H9 (cell line): Measurements from ENCODE around the gene RNF214. TPM values are rescaled to one million over a fixed set of nuclear protein-coding genes. Genes with fewer than 3 reads are reported as not detected.

Experiments used
- DNase-seq: peaks from one replicate; pipeline ENCODE4 v3.0.0-alpha.2; 2017
- H2AFZ ChIP-seq: one replicate; pipeline ENCODE4 v1.6.1; 2013; ENCODE audit warnings: mild to moderate bottlenecking, low read length, control low read depth, moderate library complexity
- H2AK5ac ChIP-seq: 2 replicates; pipeline ENCODE4 v1.6.1; 2013; ENCODE audit warnings: low read length, control low read depth, mixed read lengths; ENCODE audit not compliant: insufficient read length
- H2BK120ac ChIP-seq: one replicate; pipeline ENCODE4 v1.6.1; 2013; ENCODE audit warnings: low read depth, mild to moderate bottlenecking, low read length, control low read depth, inconsistent platforms; ENCODE audit not compliant: poor library complexity, severe bottlenecking
- H2BK12ac ChIP-seq: 2 replicates; pipeline ENCODE4 v1.6.1; 2013; ENCODE audit warnings: low read length, control low read depth, mixed read lengths, low read depth; ENCODE audit not compliant: insufficient read length
- H2BK15ac ChIP-seq: 2 replicates; pipeline ENCODE4 v1.6.1; 2013; ENCODE audit warnings: low read depth, low read length, control low read depth
- H2BK20ac ChIP-seq: one replicate; pipeline ENCODE4 v1.6.1; 2013; ENCODE audit warnings: low read depth, mild to moderate bottlenecking, low read length, control low read depth, inconsistent platforms; ENCODE audit not compliant: poor library complexity, severe bottlenecking
- H2BK5ac ChIP-seq: 2 replicates; pipeline ENCODE4 v1.6.1; 2013; ENCODE audit warnings: low read length, control low read depth, mixed read lengths; ENCODE audit not compliant: insufficient read length
- H3K14ac ChIP-seq: 2 replicates; pipeline ENCODE4 v1.6.1; 2013; ENCODE audit warnings: low read length, control low read depth; ENCODE audit not compliant: insufficient read depth
- H3K18ac ChIP-seq: 2 replicates; pipeline ENCODE4 v1.6.1; 2013; ENCODE audit warnings: low read depth, mild to moderate bottlenecking, mixed read lengths, low read length, control low read depth; ENCODE audit not compliant: insufficient read length
- H3K23ac ChIP-seq: 2 replicates; pipeline ENCODE4 v1.6.1; 2013; ENCODE audit warnings: low read length, control low read depth, mixed read lengths, low read depth; ENCODE audit not compliant: insufficient read length
- H3K23me2 ChIP-seq: 2 replicates; pipeline ENCODE4 v1.6.1; 2013; ENCODE audit warnings: low read depth, mild to moderate bottlenecking, mixed read lengths, low read length, control low read depth; ENCODE audit not compliant: insufficient read length, poor library complexity, severe bottlenecking
- H3K27ac ChIP-seq: 2 replicates; pipeline ENCODE4 v1.5.1; 2013; ENCODE audit warnings: low read length, control low read depth, mixed read lengths, low read depth; ENCODE audit not compliant: insufficient read length
- H3K27me3 ChIP-seq: 2 replicates; pipeline ENCODE4 v1.6.1; 2013; ENCODE audit warnings: low read length, control low read depth, inconsistent platforms; ENCODE audit not compliant: insufficient read depth
- H3K4ac ChIP-seq: 2 replicates; pipeline ENCODE4 v1.6.1; 2013; ENCODE audit warnings: low read depth, mild to moderate bottlenecking, control low read depth, inconsistent platforms, low read length, moderate library complexity
- H3K4me1 ChIP-seq: 2 replicates; pipeline ENCODE4 v1.6.1; 2013; ENCODE audit warnings: low read length, control low read depth, inconsistent platforms; ENCODE audit not compliant: insufficient read depth
- H3K4me2 ChIP-seq: 2 replicates; pipeline ENCODE4 v1.6.1; 2013; ENCODE audit warnings: low read length, control low read depth, mixed read lengths; ENCODE audit not compliant: insufficient read length, insufficient read depth
- H3K56ac ChIP-seq: 2 replicates; pipeline ENCODE4 v1.6.1; 2013; ENCODE audit warnings: low read depth, mild to moderate bottlenecking, mixed read lengths, low read length, control low read depth; ENCODE audit not compliant: insufficient read length
- H3K79me1 ChIP-seq: 2 replicates; pipeline ENCODE4 v1.6.1; 2013; ENCODE audit warnings: low read depth, mild to moderate bottlenecking, moderate library complexity, low read length, control low read depth, inconsistent platforms; ENCODE audit not compliant: insufficient read depth, poor library complexity, severe bottlenecking
- H3K79me2 ChIP-seq: 2 replicates; pipeline ENCODE4 v1.6.1; 2013; ENCODE audit warnings: low read length, control low read depth, inconsistent platforms; ENCODE audit not compliant: insufficient read depth
- H3K9ac ChIP-seq: 2 replicates; pipeline ENCODE4 v1.6.1; 2013; ENCODE audit warnings: low read length, control low read depth, mixed read lengths; ENCODE audit not compliant: insufficient read length; ENCODE audit errors: extremely low read depth
- H3K9me3 ChIP-seq: one replicate; pipeline ENCODE4 v1.6.1; 2013; ENCODE audit warnings: low read depth, low read length, inconsistent platforms; ENCODE audit not compliant: control insufficient read depth
- H3T11ph ChIP-seq: one replicate; pipeline ENCODE4 v1.6.1; 2013; ENCODE audit warnings: mild to moderate bottlenecking, low read length, control low read depth, inconsistent platforms
- H4K20me1 ChIP-seq: one replicate; pipeline ENCODE4 v1.6.1; 2013; ENCODE audit not compliant: control insufficient read depth, insufficient read length, insufficient read depth
- H4K5ac ChIP-seq: 2 replicates; pipeline ENCODE4 v1.6.1; 2013; ENCODE audit warnings: low read depth, mild to moderate bottlenecking, mixed read lengths, low read length, control low read depth; ENCODE audit not compliant: insufficient read length
- H4K8ac ChIP-seq: replicated peaks from 2 replicates; pipeline ENCODE4 v1.6.1; 2013; ENCODE audit warnings: low read length, control low read depth, mixed read lengths, low read depth; ENCODE audit not compliant: insufficient read length
- H4K91ac ChIP-seq: 2 replicates; pipeline ENCODE4 v1.6.1; 2013; ENCODE audit warnings: low read depth, mild to moderate bottlenecking, moderate library complexity, mixed read lengths, low read length, control low read depth; ENCODE audit not compliant: insufficient read length
- H3K27ac Mint-ChIP-seq, 3 experiments: 2 replicates in 2 of 3; 3 replicates in 1 of 3; pipeline ENCODE4 v1.8.0; 2020 to 2021; ENCODE audit warnings: mixed read lengths in 3 of 3, mild to moderate bottlenecking in 1 of 3, moderate library complexity in 1 of 3
- H3K27me3 Mint-ChIP-seq: 2 replicates; pipeline ENCODE4 v1.8.0; 2021; ENCODE audit warnings: low read depth, mild to moderate bottlenecking, moderate library complexity, mixed read lengths
- H3K36me3 Mint-ChIP-seq, 3 experiments: 2 replicates in 2 of 3; 3 replicates in 1 of 3; pipeline ENCODE4 v1.8.0; 2020 to 2021; ENCODE audit warnings: low read depth in 3 of 3, mixed read lengths in 3 of 3; ENCODE audit not compliant: insufficient read depth in 1 of 3
- H3K4me1 Mint-ChIP-seq, 2 experiments: 2 replicates each; pipeline ENCODE4 v1.8.0; 2020; ENCODE audit warnings: mixed read lengths in 2 of 2
- H3K4me3 Mint-ChIP-seq, 2 experiments: 2 replicates in 1 of 2; 3 replicates in 1 of 2; pipeline ENCODE4 v1.8.0; 2020 to 2021; ENCODE audit warnings: mild to moderate bottlenecking in 2 of 2, mixed read lengths in 2 of 2, moderate library complexity in 1 of 2
- H3K9me3 Mint-ChIP-seq, 2 experiments: 2 replicates in 1 of 2; 3 replicates in 1 of 2; pipeline ENCODE4 v1.8.0; 2020; ENCODE audit warnings: mild to moderate bottlenecking in 2 of 2, mixed read lengths in 2 of 2, moderate library complexity in 1 of 2
- CTCF ChIP-seq: fragments of 200-600 bp; sonication (generic); conservative IDR thresholded peaks from 3 replicates; pipeline ENCODE4 v1.8.0; 2021; ENCODE audit warnings: antibody characterized with exemption, mild to moderate bottlenecking
- WGBS: extraction: QIAGEN DNeasy Blood & Tissue Kit; methylation state at CpG from one replicate; pipeline ENCODE4 v1.1.7; 2013; ENCODE audit warnings: missing lambda C conversion rate, low lambda C conversion rate, mixed read lengths; ENCODE audit not compliant: insufficient read length; ENCODE audit errors: extremely low coverage; 5-methylcytosine and 5-hydroxymethylcytosine counted together
- total RNA-seq: library from RNA; stranded (reverse); gene quantifications from 2 replicates; pipeline ENCODE4 v1.2.1, GENCODE V29; 2021

Gene RNF214
- total RNA-seq, 1 experiment from 2014 or later, result 26.0 TPM

DNA sequence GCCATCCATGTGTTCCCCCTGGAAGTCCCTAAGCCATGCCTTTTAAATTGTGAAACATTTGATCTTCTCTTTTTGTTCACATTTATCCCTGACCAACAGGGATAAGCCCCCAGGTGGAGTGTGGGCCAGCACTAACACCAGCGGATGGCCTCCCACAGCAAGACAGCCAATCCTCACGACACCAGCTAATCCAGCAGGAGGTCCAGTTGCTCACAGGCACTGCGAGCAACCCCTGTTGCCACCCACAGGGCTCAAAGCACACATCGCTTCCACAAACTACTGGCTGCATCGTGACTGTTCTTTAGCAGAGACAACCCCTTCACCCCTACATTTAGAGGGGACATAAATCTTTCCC lies 2.6 kb upstream of the RNF214 start:
- Histone ChIP-seq H3K23me2 (peaks cover 15% of the 10 kb centered on the region), H3K56ac (no peak overlapping the region), H2BK15ac (no peak overlapping the region), H3K27ac (no peak overlapping the region), H3K9ac (no peak overlapping the region), H4K5ac (no peak overlapping the region), H2BK12ac (no peak overlapping the region), H3K79me1 (no peaks in the 10 kb centered on the region), H3K9me3 (no peaks in the 10 kb centered on the region), H3K18ac (no peak overlapping the region), H4K20me1 (no peaks in the 10 kb centered on the region), H3K14ac (no peak overlapping the region), H3K27me3 (no peaks in the 10 kb centered on the region), H3T11ph (no peak overlapping the region), H4K91ac (no peak overlapping the region), H3K23ac (no peak overlapping the region), H2BK20ac (no peak overlapping the region), H2AK5ac (no peak overlapping the region), H2AFZ (no peak overlapping the region), H3K4me2 (no peak overlapping the region), H3K79me2 (no peaks in the 10 kb centered on the region), H2BK5ac (no peak overlapping the region), H2BK120ac (no peak overlapping the region), H3K4me1 (no peaks in the 10 kb centered on the region), H4K8ac (no peak overlapping the region), H3K4ac (no peak overlapping the region)
- Mint-ChIP-seq H3K36me3 (peaks cover 6 to 40% (median 17%) of the 10 kb centered on the region in 3 experiments; a peak in 5 of 7 replicates), H3K27ac (peak overlapping the region in 1 of 3 experiments; percentile 40; a peak in 2 of 7 replicates), H3K4me3 (peak overlapping the region; percentile 12 to 97; a peak in 2 of 5 replicates), H3K9me3 (no peaks in the 10 kb centered on the region), H3K27me3 (no peaks in the 10 kb centered on the region; the same call in 1 of the 2 replicates), H3K4me1 (peaks cover 24 to 26% of the 10 kb centered on the region in 2 experiments)
- TF ChIP-seq CTCF, result no peak
- WGBS, result no CpG with 5 or more reads among the region's 5 CpGs
- DNase-seq, result no peak
